HL-60 (cell line): ENCODE results near the gene DMGDH.

Source experiments
- DNase-seq, 2 experiments: peaks; one replicate each; pipeline ENCODE4 v3.0.0-alpha.2; 2010 to 2020; ENCODE audit warnings: low read depth in 1 of 2, low spot score in 1 of 2
- H3K27ac ChIP-seq: fragments of 250-450 bp; sonication (Bioruptor Pico); replicated peaks from 2 replicates; pipeline ENCODE4 v1.5.1; 2020; ENCODE audit warnings: mild to moderate bottlenecking, moderate library complexity
- H3K27me3 ChIP-seq: fragments of 250-450 bp; sonication (Bioruptor Pico); 2 replicates; pipeline ENCODE4 v1.5.1; 2021; ENCODE audit warnings: mild to moderate bottlenecking, moderate library complexity; ENCODE audit not compliant: insufficient read depth, poor library complexity, severe bottlenecking
- H3K4me3 ChIP-seq: replicated peaks from 2 replicates; pipeline ENCODE4 v1.5.1; 2011; ENCODE audit warnings: mild to moderate bottlenecking, control low read depth, low read length; ENCODE audit not compliant: insufficient read depth
- CTCF ChIP-seq: IDR thresholded peaks from one replicate; pipeline ENCODE4 v1.5.1; 2011; ENCODE audit warnings: low read length, control low read depth, inconsistent platforms; ENCODE audit not compliant: insufficient read depth
- GABPA ChIP-seq: IDR thresholded peaks from 2 replicates; pipeline ENCODE4 v1.6.1; 2012; ENCODE audit warnings: low read depth
- POLR2AphosphoS5 ChIP-seq: IDR thresholded peaks from 2 replicates; pipeline ENCODE4 v1.6.1; 2012; ENCODE audit warnings: low read depth
- REST ChIP-seq: IDR thresholded peaks from 2 replicates; pipeline ENCODE4 v1.6.1; 2012; ENCODE audit warnings: low read depth; ENCODE audit not compliant: insufficient replicate concordance
- SPI1 ChIP-seq: IDR thresholded peaks from 2 replicates; pipeline ENCODE4 v1.6.1; 2012; ENCODE audit warnings: low read depth, mild to moderate bottlenecking, borderline replicate concordance

DMGDH gene

GRCh38 chr5:78964889-78965288 lies 104.6 kb downstream of the DMGDH start:
- DNase-seq: peak in 1 of 2 experiments; percentile 33
- no peak for TF ChIP-seq GABPA
- TF ChIP-seq REST: no peak
- no peak for TF ChIP-seq SPI1
- TF ChIP-seq CTCF: no peak
- no peak for TF ChIP-seq POLR2AphosphoS5

GRCh38 chr5:78961743-78962142 lies 107.7 kb downstream of the DMGDH start:
- no peak overlapping the region for H3K27ac ChIP-seq
- no peak overlapping the region for H3K4me3 ChIP-seq
- DNase-seq: no peak
- TF ChIP-seq GABPA: no peak
- no peak for TF ChIP-seq CTCF
- TF ChIP-seq POLR2AphosphoS5: no peak
- TF ChIP-seq REST: no peak
- TF ChIP-seq SPI1: no peak
- H3K27me3 ChIP-seq: no peaks in the 10 kb centered on the region

More at GRCh38 chr5:78964889-78965288, 104.6 kb downstream of the DMGDH start:
- Histone ChIP-seq H3K27ac (no peak overlapping the region), H3K27me3 (no peaks in the 10 kb centered on the region), H3K4me3 (no peak overlapping the region)

- no peak for DNase-seq
- no peak overlapping the region for H3K27ac ChIP-seq
- H3K27me3 ChIP-seq: no peaks in the 10 kb centered on the region
- TF ChIP-seq REST (no peak), POLR2AphosphoS5 (no peak), CTCF (no peak), SPI1 (no peak), GABPA (no peak)
- no peak overlapping the region for H3K4me3 ChIP-seq
Measured at GRCh38 chr5:78959767-78960166, 109.7 kb downstream of the DMGDH start.
